ENCODE results near the gene RNF43.

The RNF43 gene

GRCh38 chr17:58381124-58382035, 36.0 kb downstream of the RNF43 start:
- no peaks in the 10 kb centered on the region for H3K9me3 ChIP-seq (ENCODE audit: control insufficient read depth, low read length)
- WGBS, 2 experiments (ENCODE audit: insufficient coverage in 2 of 2), result 93% methylated on average over 2 of the region's 3 CpGs
- no peak overlapping the region for H3K27ac ChIP-seq (ENCODE audit: low read depth, low read length, severe bottlenecking)
- H3K4me1 ChIP-seq (ENCODE audit: control insufficient read depth, insufficient read depth, low read length, poor library complexity, severe bottlenecking), result peaks cover 40% of the 10 kb centered on the region
- no peak overlapping the region for H3K4me3 ChIP-seq (ENCODE audit: extremely low read depth, insufficient read depth, low read length, poor library complexity, severe bottlenecking)
- H3K36me3 ChIP-seq (ENCODE audit: control insufficient read depth, insufficient read depth, low read length), result no peaks in the 10 kb centered on the region

GRCh38 chr17:58380207-58381123, 36.9 kb downstream of the RNF43 start:
- no peaks in the 10 kb centered on the region for H3K36me3 ChIP-seq (ENCODE audit: control insufficient read depth, insufficient read depth, low read length)
- H3K9me3 ChIP-seq (ENCODE audit: control insufficient read depth, low read length), result no peaks in the 10 kb centered on the region
- no peak overlapping the region for H3K27ac ChIP-seq (ENCODE audit: low read depth, low read length, severe bottlenecking)
- no peak overlapping the region for H3K4me3 ChIP-seq (ENCODE audit: extremely low read depth, insufficient read depth, low read length, poor library complexity, severe bottlenecking)
- WGBS, 2 experiments (ENCODE audit: insufficient coverage in 2 of 2), result 95 to 100% methylated on average over 3 to 4 of the region's 5 CpGs
- H3K4me1 ChIP-seq (ENCODE audit: control insufficient read depth, insufficient read depth, low read length, poor library complexity, severe bottlenecking), result peaks cover 46% of the 10 kb centered on the region

GRCh38 chr17:58379511-58379824, 37.9 kb downstream of the RNF43 start:
- peak overlapping the region; percentile 38 for H3K27ac ChIP-seq (ENCODE audit: low read depth, low read length, severe bottlenecking)
- H3K4me1 ChIP-seq (ENCODE audit: control insufficient read depth, insufficient read depth, low read length, poor library complexity, severe bottlenecking), result peaks cover 41% of the 10 kb centered on the region
- H3K9me3 ChIP-seq (ENCODE audit: control insufficient read depth, low read length), result no peaks in the 10 kb centered on the region
- 80 to 88% methylated on average over 1 to 2 of the region's 3 CpGs for WGBS, 2 experiments (ENCODE audit: insufficient coverage in 2 of 2)
- no peaks in the 10 kb centered on the region for H3K36me3 ChIP-seq (ENCODE audit: control insufficient read depth, insufficient read depth, low read length)
- H3K4me3 ChIP-seq (ENCODE audit: extremely low read depth, insufficient read depth, low read length, poor library complexity, severe bottlenecking), result no peak overlapping the region

GRCh38 chr17:58378733-58379510, 38.4 kb downstream of the RNF43 start:
- Histone ChIP-seq H3K9me3 (ENCODE audit: control insufficient read depth, low read length) (no peaks in the 10 kb centered on the region), H3K4me1 (ENCODE audit: control insufficient read depth, insufficient read depth, low read length, poor library complexity, severe bottlenecking) (peaks cover 37% of the 10 kb centered on the region), H3K4me3 (ENCODE audit: extremely low read depth, insufficient read depth, low read length, poor library complexity, severe bottlenecking) (no peak overlapping the region), H3K36me3 (ENCODE audit: control insufficient read depth, insufficient read depth, low read length) (no peaks in the 10 kb centered on the region), H3K27ac (ENCODE audit: low read depth, low read length, severe bottlenecking) (peak overlapping the region; percentile 38)
- 80 to 98% methylated on average over 4 to 5 of the region's 8 CpGs for WGBS, 2 experiments (ENCODE audit: insufficient coverage in 2 of 2)

- no peak overlapping the region for H3K4me3 ChIP-seq (ENCODE audit: extremely low read depth, insufficient read depth, low read length, poor library complexity, severe bottlenecking)
- WGBS, 2 experiments (ENCODE audit: insufficient coverage in 2 of 2), result 94 to 100% methylated on average over 3 to 4 of the region's 5 CpGs
- H3K36me3 ChIP-seq (ENCODE audit: control insufficient read depth, insufficient read depth, low read length), result no peaks in the 10 kb centered on the region
- H3K27ac ChIP-seq (ENCODE audit: low read depth, low read length, severe bottlenecking), result no peak overlapping the region
- H3K4me1 ChIP-seq (ENCODE audit: control insufficient read depth, insufficient read depth, low read length, poor library complexity, severe bottlenecking), result peaks cover 33% of the 10 kb centered on the region
- H3K9me3 ChIP-seq (ENCODE audit: control insufficient read depth, low read length), result no peaks in the 10 kb centered on the region
Observed at GRCh38 chr17:58377661-58378060, 39.7 kb downstream of the RNF43 start.

- peaks cover 32% of the 10 kb centered on the region for H3K4me1 ChIP-seq (ENCODE audit: control insufficient read depth, insufficient read depth, low read length, poor library complexity, severe bottlenecking)
- H3K36me3 ChIP-seq (ENCODE audit: control insufficient read depth, insufficient read depth, low read length), result no peaks in the 10 kb centered on the region
- H3K27ac ChIP-seq (ENCODE audit: low read depth, low read length, severe bottlenecking), result peak overlapping the region; percentile 24
- H3K9me3 ChIP-seq (ENCODE audit: control insufficient read depth, low read length), result no peaks in the 10 kb centered on the region
- H3K4me3 ChIP-seq (ENCODE audit: extremely low read depth, insufficient read depth, low read length, poor library complexity, severe bottlenecking), result no peak overlapping the region
- WGBS, 2 experiments (ENCODE audit: insufficient coverage in 2 of 2), result 71 to 89% methylated on average over 1 to 2 of the region's 3 CpGs
Observed at GRCh38 chr17:58377093-58377601, 40.2 kb downstream of the RNF43 start.

GRCh38 chr17:58376472-58377000, 40.8 kb downstream of the RNF43 start:
- Histone ChIP-seq H3K27ac (ENCODE audit: low read depth, low read length, severe bottlenecking) (no peak overlapping the region), H3K4me3 (ENCODE audit: extremely low read depth, insufficient read depth, low read length, poor library complexity, severe bottlenecking) (no peak overlapping the region), H3K36me3 (ENCODE audit: control insufficient read depth, insufficient read depth, low read length) (no peaks in the 10 kb centered on the region), H3K9me3 (ENCODE audit: control insufficient read depth, low read length) (no peaks in the 10 kb centered on the region), H3K4me1 (ENCODE audit: control insufficient read depth, insufficient read depth, low read length, poor library complexity, severe bottlenecking) (peaks cover 29% of the 10 kb centered on the region)
- WGBS, 2 experiments (ENCODE audit: insufficient coverage in 2 of 2), result 90 to 100% methylated on average over 1 of the region's 4 CpGs

- Histone ChIP-seq H3K36me3 (ENCODE audit: control insufficient read depth, insufficient read depth, low read length) (no peaks in the 10 kb centered on the region), H3K9me3 (ENCODE audit: control insufficient read depth, low read length) (no peaks in the 10 kb centered on the region), H3K4me3 (ENCODE audit: extremely low read depth, insufficient read depth, low read length, poor library complexity, severe bottlenecking) (no peak overlapping the region), H3K27ac (ENCODE audit: low read depth, low read length, severe bottlenecking) (peak overlapping the region; percentile 17), H3K4me1 (ENCODE audit: control insufficient read depth, insufficient read depth, low read length, poor library complexity, severe bottlenecking) (peaks cover 29% of the 10 kb centered on the region)
- WGBS, 2 experiments (ENCODE audit: insufficient coverage in 2 of 2), result 38 to 55% methylated on average over 2 of the region's 2 CpGs
Observed at GRCh38 chr17:58375811-58376210, 41.5 kb downstream of the RNF43 start.

DNA sequence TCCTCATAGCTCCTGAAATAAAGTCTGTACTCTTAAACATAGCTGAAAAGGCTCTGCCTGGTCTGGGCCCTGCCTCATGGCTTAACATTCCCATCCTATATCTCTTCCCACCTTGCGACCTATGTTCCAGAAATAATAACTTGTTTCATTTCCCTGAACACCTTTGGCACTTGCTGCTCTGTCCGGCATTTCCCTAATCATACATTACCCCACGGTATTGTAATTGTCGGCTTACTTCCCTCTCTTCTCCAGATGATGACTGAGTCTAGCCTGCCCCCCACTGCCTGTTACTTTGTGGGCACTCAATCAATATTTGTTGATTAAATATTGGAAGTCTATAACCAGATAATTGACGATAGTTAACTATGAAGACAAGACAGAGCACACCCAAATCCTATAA, 42.1 kb downstream of the RNF43 start:
- no peak overlapping the region for H3K4me3 ChIP-seq (ENCODE audit: extremely low read depth, insufficient read depth, low read length, poor library complexity, severe bottlenecking)
- no peaks in the 10 kb centered on the region for H3K36me3 ChIP-seq (ENCODE audit: control insufficient read depth, insufficient read depth, low read length)
- 96 to 100% methylated on average over 2 to 4 of the region's 5 CpGs for WGBS, 2 experiments (ENCODE audit: insufficient coverage in 2 of 2)
- H3K9me3 ChIP-seq (ENCODE audit: control insufficient read depth, low read length), result no peaks in the 10 kb centered on the region
- H3K27ac ChIP-seq (ENCODE audit: low read depth, low read length, severe bottlenecking), result no peak overlapping the region
- H3K4me1 ChIP-seq (ENCODE audit: control insufficient read depth, insufficient read depth, low read length, poor library complexity, severe bottlenecking), result peaks cover 29% of the 10 kb centered on the region

- no peaks in the 10 kb centered on the region for H3K36me3 ChIP-seq (ENCODE audit: control insufficient read depth, insufficient read depth, low read length)
- H3K9me3 ChIP-seq (ENCODE audit: control insufficient read depth, low read length), result no peaks in the 10 kb centered on the region
- no peak overlapping the region for H3K4me3 ChIP-seq (ENCODE audit: extremely low read depth, insufficient read depth, low read length, poor library complexity, severe bottlenecking)
- H3K27ac ChIP-seq (ENCODE audit: low read depth, low read length, severe bottlenecking), result no peak overlapping the region
- WGBS, 2 experiments (ENCODE audit: insufficient coverage in 2 of 2), result 83% methylated on average over 1 of the region's 1 CpG; no CpG with 5 or more reads in 1 of the 2 experiments
- H3K4me1 ChIP-seq (ENCODE audit: control insufficient read depth, insufficient read depth, low read length, poor library complexity, severe bottlenecking), result peaks cover 22% of the 10 kb centered on the region
Observed at GRCh38 chr17:58373923-58374322, 43.4 kb downstream of the RNF43 start.
